Mucosa of descending colon (tissue), 3 donors: ENCODE measurements around the gene HYAL1. TPM values are rescaled to one million over a fixed set of nuclear protein-coding genes. Genes with fewer than 3 reads are reported as not detected.
A peak's percentile ranks its signal among the peaks of the same experiment; 100 is the strongest.

ENCODE experiments used
- ATAC-seq: fragments of 200-7000 bp; cut with Tn5 transposase; one replicate; pipeline ENCODE4 v1.9.1; 2020; ENCODE audit warnings: mild to moderate bottlenecking, moderate library complexity
- DNase-seq, 3 donors: peaks; one replicate each; pipeline ENCODE4 v3.0.0-alpha.2; 2020
- H3K36me3 ChIP-seq: fragments of 200-600 bp; one replicate; pipeline ENCODE4 v1.8.0; 2021; ENCODE audit warnings: low read depth, mild to moderate bottlenecking
- H3K4me1 ChIP-seq: fragments of 200-600 bp; one replicate; pipeline ENCODE4 v1.8.0; 2021; ENCODE audit warnings: low read depth, mild to moderate bottlenecking
- H3K4me3 ChIP-seq: fragments of 200-600 bp; one replicate; pipeline ENCODE4 v1.8.0; 2021; ENCODE audit warnings: mild to moderate bottlenecking
- H3K9me3 ChIP-seq: fragments of 200-600 bp; one replicate; pipeline ENCODE4 v1.8.0; 2021; ENCODE audit warnings: mild to moderate bottlenecking
- CTCF ChIP-seq: fragments of 200-600 bp; IDR thresholded peaks from one replicate; pipeline ENCODE4 v1.8.0; 2022; ENCODE audit warnings: antibody characterized with exemption, mild to moderate bottlenecking
- intact Hi-C, 2 donors: fragments of 100-400 bp; cut with DNase I in 1 of 2; cut with micrococcal nuclease in 1 of 2; formaldehyde crosslinking; loops; one replicate each; pipeline versions ENCODE4 v1.11.0 to v1.11.1; 2022; cut with DNase I, micrococcal nuclease
- total RNA-seq, 3 donors: library from RNA; stranded (reverse); fragmentation: NEBNext Ultra II Directional in 2 of 3; extraction: Animal tissue kit (Norgen Biotek cat#: 25700) in 2 of 3; gene quantifications; one replicate each; pipeline versions ENCODE4 v1.2.1 to v1.2.4, GENCODE V29; 2021 to 2023
- donor health status: DM: no; HTN: no; CAD: no; lungs with moderate emphysema.
- donor health status: DM: no; HTN: no; CAD: no.
- donor health status: DM: no; HTN: yes; CAD: no.

The HYAL1 gene
- total RNA-seq, 3 donors from 2014 or later, result 5.3 to 10.0 (median 7.0) TPM

GRCh38 chr3:50258979-50259378, 44.4 kb downstream of the HYAL1 start:
- Histone ChIP-seq H3K4me1 (peaks cover 13% of the 10 kb centered on the region), H3K9me3 (no peaks in the 10 kb centered on the region), H3K4me3 (no peak overlapping the region), H3K36me3 (peaks cover 6% of the 10 kb centered on the region)
- intact Hi-C loops, result no loop called here
- no peak for ATAC-seq
- DNase-seq, result no peak
- TF ChIP-seq CTCF, result no peak

- DNase-seq, result no peak
- no peak for ATAC-seq
- Histone ChIP-seq H3K4me1 (peaks cover 13% of the 10 kb centered on the region), H3K36me3 (peaks cover 6% of the 10 kb centered on the region), H3K4me3 (no peak overlapping the region), H3K9me3 (no peaks in the 10 kb centered on the region)
- intact Hi-C loops, result no loop called here
- TF ChIP-seq CTCF, result no peak
These were observed 45.2 kb downstream of the HYAL1 start for GRCh38 chr3:50258029-50258680.

GRCh38 chr3:50256978-50257890, 46.1 kb downstream of the HYAL1 start:
- intact Hi-C loops, result no loop called here
- no peak overlapping the region for H3K4me3 ChIP-seq
- DNase-seq, result peak in 2 of 3 donors; percentile 76
- H3K36me3 ChIP-seq, result peaks cover 6% of the 10 kb centered on the region
- peak; percentile 48 for TF ChIP-seq CTCF
- peaks cover 13% of the 10 kb centered on the region for H3K4me1 ChIP-seq
- ATAC-seq, result peak; percentile 10
- no peaks in the 10 kb centered on the region for H3K9me3 ChIP-seq

- no peak overlapping the region for H3K4me3 ChIP-seq
- peaks cover 4% of the 10 kb centered on the region for H3K4me1 ChIP-seq
- H3K36me3 ChIP-seq, result peaks cover 6% of the 10 kb centered on the region
- H3K9me3 ChIP-seq, result no peaks in the 10 kb centered on the region
- intact Hi-C loops, result no loop called here
- ATAC-seq (no peak), DNase-seq (no peak)
- no peak for TF ChIP-seq CTCF
These were observed 48.1 kb downstream of the HYAL1 start for GRCh38 chr3:50255251-50255615.

- Histone ChIP-seq H3K9me3 (no peaks in the 10 kb centered on the region), H3K36me3 (peaks cover 6% of the 10 kb centered on the region), H3K4me1 (peaks cover 2% of the 10 kb centered on the region), H3K4me3 (no peak overlapping the region)
- no peak for TF ChIP-seq CTCF
- peak; percentile 20 for ATAC-seq
- intact Hi-C loops, result no loop called here
- no peak for DNase-seq
These were observed 48.7 kb downstream of the HYAL1 start for GRCh38 chr3:50254577-50255250.
